Trophoblast cell (in vitro differentiated cells and primary cell): ENCODE data around the gene MDM1.

ENCODE experiments used
- DNase-seq, 2 donors: peaks; one replicate each; pipeline ENCODE4 v3.0.0-alpha.2; 2016
- H2AFZ ChIP-seq: 2 replicates; pipeline ENCODE4 v1.6.1; 2013; ENCODE audit warnings: low read length, moderate library complexity, mild to moderate bottlenecking; ENCODE audit not compliant: insufficient read depth, poor library complexity
- H2AK5ac ChIP-seq: 2 replicates; pipeline ENCODE4 v1.6.1; 2013; ENCODE audit warnings: mild to moderate bottlenecking, low read length
- H2BK120ac ChIP-seq: 2 replicates; pipeline ENCODE4 v1.6.1; 2013; ENCODE audit warnings: low read length, mild to moderate bottlenecking, moderate library complexity; ENCODE audit not compliant: insufficient read depth, poor library complexity
- H2BK12ac ChIP-seq: 2 replicates; pipeline ENCODE4 v1.6.1; 2013; ENCODE audit warnings: mild to moderate bottlenecking, low read length, moderate library complexity
- H2BK5ac ChIP-seq: 2 replicates; pipeline ENCODE4 v1.6.1; 2013; ENCODE audit warnings: low read length, low read depth, moderate library complexity, mild to moderate bottlenecking; ENCODE audit not compliant: poor library complexity
- H3K14ac ChIP-seq: 2 replicates; pipeline ENCODE4 v1.6.1; 2013; ENCODE audit warnings: mild to moderate bottlenecking, low read length
- H3K18ac ChIP-seq: 2 replicates; pipeline ENCODE4 v1.6.1; 2013; ENCODE audit warnings: mild to moderate bottlenecking, low read length
- H3K23ac ChIP-seq: 2 replicates; pipeline ENCODE4 v1.6.1; 2013; ENCODE audit warnings: low read length
- H3K27ac ChIP-seq: 2 replicates; pipeline ENCODE4 v1.5.1; 2013; ENCODE audit warnings: low read depth, mild to moderate bottlenecking, inconsistent platforms, low read length, moderate library complexity
- H3K27me3 ChIP-seq: 2 replicates; pipeline ENCODE4 v1.6.1; 2013; ENCODE audit warnings: inconsistent platforms, mild to moderate bottlenecking, low read length, moderate library complexity; ENCODE audit not compliant: insufficient read depth
- H3K36me3 ChIP-seq, 2 experiments: 1 replicate in 1 of 2; 2 replicates in 1 of 2; pipeline ENCODE4 v1.6.1; 2013; ENCODE audit warnings: low read length in 2 of 2, mild to moderate bottlenecking in 2 of 2, moderate library complexity in 1 of 2; ENCODE audit not compliant: insufficient read depth in 2 of 2, control insufficient read depth in 1 of 2
- H3K4ac ChIP-seq: 2 replicates; pipeline ENCODE4 v1.6.1; 2013; ENCODE audit warnings: low read depth, mild to moderate bottlenecking, low read length, moderate library complexity
- H3K4me1 ChIP-seq, 2 experiments: 1 replicate in 1 of 2; 2 replicates in 1 of 2; pipeline ENCODE4 v1.6.1; 2013; ENCODE audit warnings: low read length in 2 of 2, mild to moderate bottlenecking in 2 of 2, moderate library complexity in 1 of 2; ENCODE audit not compliant: insufficient read depth in 2 of 2, control insufficient read depth in 1 of 2
- H3K4me2 ChIP-seq: 2 replicates; pipeline ENCODE4 v1.6.1; 2013; ENCODE audit warnings: inconsistent platforms, mild to moderate bottlenecking, low read length, moderate library complexity
- H3K4me3 ChIP-seq: 2 replicates; pipeline ENCODE4 v1.5.1; 2013; ENCODE audit warnings: mild to moderate bottlenecking, low read depth, low read length, inconsistent platforms
- H3K79me1 ChIP-seq: one replicate; pipeline ENCODE4 v1.6.1; 2013; ENCODE audit warnings: low read length
- H3K79me2 ChIP-seq: 2 replicates; pipeline ENCODE4 v1.6.1; 2013; ENCODE audit warnings: low read length, mild to moderate bottlenecking; ENCODE audit not compliant: control insufficient read depth, insufficient read depth, poor library complexity
- H3K9ac ChIP-seq: 2 replicates; pipeline ENCODE4 v1.6.1; 2013; ENCODE audit warnings: mild to moderate bottlenecking, low read length
- H3K9me3 ChIP-seq: 2 replicates; pipeline ENCODE4 v1.6.1; 2013; ENCODE audit warnings: low read depth, mild to moderate bottlenecking, control low read depth, inconsistent platforms, low read length; ENCODE audit not compliant: insufficient read depth
- H4K12ac ChIP-seq: 2 replicates; pipeline ENCODE4 v1.6.1; 2013; ENCODE audit warnings: low read depth, mild to moderate bottlenecking, low read length, moderate library complexity
- H4K8ac ChIP-seq: 2 replicates; pipeline ENCODE4 v1.6.1; 2013; ENCODE audit warnings: low read depth, mild to moderate bottlenecking, low read length, moderate library complexity
- H4K91ac ChIP-seq: one replicate; pipeline ENCODE4 v1.6.1; 2013; ENCODE audit warnings: low read depth, mild to moderate bottlenecking, low read length, moderate library complexity
- WGBS: extraction: QIAGEN DNeasy Blood & Tissue Kit; methylation state at CpG from one replicate; pipeline ENCODE4 v1.1.7; 2013; ENCODE audit warnings: missing lambda C conversion rate; ENCODE audit not compliant: insufficient read length, insufficient coverage; ENCODE audit errors: extremely low coverage; 5-methylcytosine and 5-hydroxymethylcytosine counted together

The MDM1 gene

GRCh38 chr12:68261896-68262295, 70.3 kb downstream of the MDM1 start:
- H3K79me2 ChIP-seq: no peaks in the 10 kb centered on the region
- no peaks in the 10 kb centered on the region for H3K79me1 ChIP-seq
- H4K91ac ChIP-seq: no peak overlapping the region
- H3K23ac ChIP-seq: no peak overlapping the region
- no peak overlapping the region for H2AK5ac ChIP-seq
- no peak overlapping the region for H3K18ac ChIP-seq
- H3K4me1 ChIP-seq: no peaks in the 10 kb centered on the region
- H4K8ac ChIP-seq: no peak overlapping the region
- no peaks in the 10 kb centered on the region for H3K36me3 ChIP-seq
- H3K9ac ChIP-seq: no peak overlapping the region
- no peak overlapping the region for H3K27ac ChIP-seq
- H3K4me3 ChIP-seq: no peak overlapping the region
- H2AFZ ChIP-seq: no peak overlapping the region
- DNase-seq: no peak
- H2BK12ac ChIP-seq: no peak overlapping the region
- H3K14ac ChIP-seq: no peak overlapping the region
- no peak overlapping the region for H2BK5ac ChIP-seq
- H3K9me3 ChIP-seq: no peaks in the 10 kb centered on the region
- no peak overlapping the region for H4K12ac ChIP-seq
- no peak overlapping the region for H3K4me2 ChIP-seq
- no peaks in the 10 kb centered on the region for H3K27me3 ChIP-seq
- H2BK120ac ChIP-seq: no peak overlapping the region
- no peak overlapping the region for H3K4ac ChIP-seq

GRCh38 chr12:68260153-68260552, 72.0 kb downstream of the MDM1 start:
- no peak overlapping the region for H3K4me2 ChIP-seq
- H2AK5ac ChIP-seq: no peak overlapping the region
- no peak overlapping the region for H3K14ac ChIP-seq
- H3K79me2 ChIP-seq: no peaks in the 10 kb centered on the region
- no peak overlapping the region for H3K9ac ChIP-seq
- H3K4ac ChIP-seq: no peak overlapping the region
- H4K91ac ChIP-seq: no peak overlapping the region
- H3K9me3 ChIP-seq: no peaks in the 10 kb centered on the region
- no peak overlapping the region for H4K12ac ChIP-seq
- H3K18ac ChIP-seq: no peak overlapping the region
- no CpG with 5 or more reads among the region's 3 CpGs for WGBS
- H2BK12ac ChIP-seq: no peak overlapping the region
- H3K79me1 ChIP-seq: no peaks in the 10 kb centered on the region
- DNase-seq: no peak
- no peaks in the 10 kb centered on the region for H3K36me3 ChIP-seq
- H3K4me3 ChIP-seq: no peak overlapping the region
- no peak overlapping the region for H2BK120ac ChIP-seq
- no peaks in the 10 kb centered on the region for H3K4me1 ChIP-seq
- no peak overlapping the region for H2BK5ac ChIP-seq
- no peak overlapping the region for H2AFZ ChIP-seq
- no peak overlapping the region for H3K23ac ChIP-seq
- H4K8ac ChIP-seq: no peak overlapping the region
- no peak overlapping the region for H3K27ac ChIP-seq
- H3K27me3 ChIP-seq: no peaks in the 10 kb centered on the region

GRCh38 chr12:68259318-68259940, 72.7 kb downstream of the MDM1 start:
- Histone ChIP-seq H4K12ac (no peak overlapping the region), H2AFZ (no peak overlapping the region), H2BK12ac (no peak overlapping the region), H3K18ac (no peak overlapping the region), H3K27me3 (no peaks in the 10 kb centered on the region), H3K4me2 (no peak overlapping the region), H3K36me3 (no peaks in the 10 kb centered on the region), H3K4me3 (no peak overlapping the region), H3K23ac (no peak overlapping the region), H2BK5ac (no peak overlapping the region), H4K8ac (no peak overlapping the region), H4K91ac (no peak overlapping the region), H3K4ac (no peak overlapping the region), H3K14ac (no peak overlapping the region), H3K9me3 (no peaks in the 10 kb centered on the region), H3K79me2 (no peaks in the 10 kb centered on the region), H2AK5ac (no peak overlapping the region), H2BK120ac (no peak overlapping the region), H3K9ac (no peak overlapping the region), H3K79me1 (no peaks in the 10 kb centered on the region), H3K4me1 (no peaks in the 10 kb centered on the region), H3K27ac (no peak overlapping the region)
- no CpG with 5 or more reads among the region's 3 CpGs for WGBS
- DNase-seq: no peak

GRCh38 chr12:68253504-68253903, 78.7 kb downstream of the MDM1 start, which contains the start of gene IL22:
TSS of gene IL22 (minus strand) at chr12:68253604. CDS start at chr12:68253448, 156 bp downstream.
- Histone ChIP-seq H2BK12ac (no peak within 1 kb of the TSS), H3K4me3 (no peak within 1 kb of the TSS), H2BK120ac (no peak within 1 kb of the TSS), H3K27me3 (no peaks in the 10 kb centered on the region), H3K4me2 (no peak within 1 kb of the TSS), H4K8ac (no peak within 1 kb of the TSS), H3K14ac (no peak within 1 kb of the TSS), H4K91ac (no peak within 1 kb of the TSS), H3K18ac (no peak within 1 kb of the TSS), H3K4ac (no peak within 1 kb of the TSS), H3K9ac (no peak within 1 kb of the TSS), H3K36me3 (no peaks in the 10 kb centered on the region), H3K9me3 (no peaks in the 10 kb centered on the region), H3K27ac (no peak within 1 kb of the TSS), H2AK5ac (no peak within 1 kb of the TSS), H3K4me1 (no peaks in the 10 kb centered on the region), H4K12ac (no peak within 1 kb of the TSS), H3K79me1 (no peaks in the 10 kb centered on the region), H2BK5ac (no peak within 1 kb of the TSS), H2AFZ (no peak within 1 kb of the TSS), H3K79me2 (no peaks in the 10 kb centered on the region), H3K23ac (no peak within 1 kb of the TSS)
- DNase-seq: no peak
- whole genome bisulfite sequencing: no CpG with 5 or more reads among the region's 7 CpGs
